DMS79 treated with DMSO at 0.1 percent for 48 hours (cell line): ENCODE data around the gene IL11.
A peak's percentile ranks its signal among the peaks of the same experiment; 100 is the strongest.
"Not testable (repeated sequence)": the region's sequence is repeated elsewhere in the genome, so short reads cannot be mapped to it uniquely, and the experiment has no call there.

Experiments used
- DNase-seq: peaks from one replicate; lab custom pipeline; 2025; lab: John Stamatoyannopoulos, UW

Gene IL11

DNA sequence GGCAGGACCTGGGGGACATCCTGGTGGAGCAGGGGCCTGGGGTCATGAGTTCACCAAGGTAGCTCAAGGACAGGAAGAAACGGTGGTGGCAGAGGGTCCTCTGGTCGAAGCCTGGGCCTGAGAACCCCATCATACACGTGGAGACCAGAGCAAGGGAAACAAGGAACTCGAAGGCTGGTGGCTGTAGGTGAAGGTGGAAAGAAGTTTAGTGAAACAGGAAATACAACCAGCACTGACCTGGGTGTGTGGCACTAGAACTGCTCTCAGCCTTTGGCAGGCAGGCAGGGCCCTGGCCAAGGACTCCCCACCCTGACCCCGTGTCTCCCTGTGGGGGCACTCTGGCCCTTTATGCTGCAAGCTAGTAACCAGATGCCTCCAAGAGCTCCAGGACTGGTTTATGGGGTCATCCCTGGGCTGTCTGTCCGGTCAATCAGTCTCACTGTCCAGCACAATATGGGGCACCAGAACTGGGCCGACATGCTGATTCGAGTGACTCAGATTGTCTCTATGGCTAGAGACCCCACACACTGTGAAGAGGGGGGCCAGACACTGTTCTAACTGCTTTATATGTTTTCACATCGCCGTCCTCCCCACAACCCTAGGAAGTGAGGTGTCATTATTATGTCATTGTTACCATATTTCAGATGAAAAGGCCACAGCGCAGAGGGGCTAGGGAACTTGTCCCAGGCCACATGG, 19.5 kb downstream of the IL11 start:
- DNase-seq: no peak

DNA sequence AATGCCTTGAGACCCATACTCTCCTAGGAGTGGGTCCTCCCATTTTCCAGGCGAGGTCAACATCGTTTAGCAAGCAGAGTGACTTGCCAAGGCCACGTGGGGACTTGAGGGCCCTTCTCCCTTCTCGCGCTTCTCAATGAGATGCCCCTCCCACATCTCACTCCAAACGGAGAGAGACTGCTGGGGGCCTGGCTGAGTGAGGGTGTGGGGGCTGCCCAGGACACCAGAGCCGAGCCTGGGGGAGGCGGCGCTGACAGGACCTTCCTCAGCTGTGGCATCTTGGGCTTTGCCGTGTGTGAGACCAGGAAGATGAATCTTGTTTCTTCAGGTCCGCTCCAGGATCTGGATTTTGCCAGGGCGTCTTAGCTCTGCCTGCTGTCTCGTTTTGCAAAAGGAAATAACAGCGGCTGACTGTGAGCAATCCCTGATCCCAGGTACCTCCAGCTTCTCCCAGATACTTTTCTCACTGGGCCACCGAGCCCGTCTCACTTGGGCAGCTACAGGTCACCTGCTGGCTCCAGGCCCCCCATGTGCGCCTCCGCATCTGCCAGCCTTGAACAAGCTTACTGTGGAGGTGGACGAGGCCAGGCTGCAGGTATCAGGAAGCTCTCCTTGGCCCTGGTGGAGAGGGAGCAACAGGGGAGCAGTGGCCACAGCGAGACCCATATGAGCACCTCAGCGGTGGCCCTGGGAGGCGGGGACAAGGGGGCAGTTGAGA, 21.8 kb downstream of the IL11 start:
- DNase-seq: peak; percentile 82

DNA sequence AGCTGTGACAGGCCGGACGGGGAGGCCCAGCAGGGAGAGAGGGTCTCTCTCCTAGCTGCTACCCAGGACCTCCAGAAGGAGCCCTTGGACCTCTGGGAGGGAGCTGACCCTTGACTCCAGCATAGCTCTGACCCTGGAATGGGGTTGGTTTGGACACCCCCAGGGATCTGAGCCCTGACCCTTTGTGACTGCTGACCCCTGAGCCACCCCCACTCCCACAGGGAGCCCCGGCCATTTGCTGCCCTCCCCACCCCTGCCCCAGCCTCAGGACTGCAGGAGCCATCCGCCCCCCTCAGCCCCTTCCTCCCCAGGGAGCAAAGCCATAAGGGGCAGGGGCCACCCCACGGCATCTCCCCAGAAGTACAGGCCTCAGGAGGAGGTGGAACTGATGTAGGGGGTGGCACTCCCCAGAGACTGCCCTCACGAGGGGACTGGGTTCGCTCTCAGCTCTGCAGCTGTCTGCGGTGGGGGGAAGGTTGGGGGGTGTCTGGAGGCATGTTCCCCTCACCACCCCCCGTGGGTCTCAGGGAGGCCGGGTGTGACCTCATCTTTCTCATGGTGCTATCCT, 22.7 kb downstream of the IL11 start:
- no peak for DNase-seq

DNA sequence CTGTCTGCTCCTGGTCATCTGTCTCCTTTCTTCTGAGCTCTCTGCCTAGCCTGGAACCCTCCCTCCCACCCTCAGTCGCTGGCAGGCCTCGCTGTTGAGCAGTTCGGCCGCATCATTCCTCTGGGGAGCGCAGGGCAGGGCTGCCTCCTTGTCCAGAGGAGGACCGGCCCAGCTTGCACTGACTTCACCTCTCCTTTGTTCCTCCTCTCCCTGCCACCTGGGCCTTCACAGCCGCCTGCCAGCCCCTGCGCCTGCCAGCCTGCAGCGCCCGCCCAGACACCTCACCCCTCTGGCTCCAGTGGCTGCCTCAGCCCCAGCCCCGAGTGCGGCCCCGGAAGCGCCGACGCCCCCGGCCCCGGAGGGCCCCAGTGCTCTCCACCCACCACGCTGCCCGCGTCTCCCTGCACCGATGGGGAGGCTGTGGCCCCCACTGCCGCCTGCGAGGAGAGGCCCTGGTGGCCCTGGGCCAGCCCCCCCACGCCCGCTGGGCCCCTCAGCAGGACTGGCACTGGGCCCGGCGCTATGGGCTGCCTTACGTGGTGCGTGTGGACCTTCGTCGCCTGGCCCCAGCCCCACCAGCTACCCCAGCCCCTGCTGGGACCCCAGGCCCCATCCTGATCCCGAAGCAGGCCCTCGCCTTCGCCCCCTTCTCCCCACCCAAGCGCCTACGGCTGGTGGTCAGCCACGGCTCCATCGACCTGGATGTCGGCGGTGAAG, 23.4 kb downstream of the IL11 start:
- no peak for DNase-seq

DNA sequence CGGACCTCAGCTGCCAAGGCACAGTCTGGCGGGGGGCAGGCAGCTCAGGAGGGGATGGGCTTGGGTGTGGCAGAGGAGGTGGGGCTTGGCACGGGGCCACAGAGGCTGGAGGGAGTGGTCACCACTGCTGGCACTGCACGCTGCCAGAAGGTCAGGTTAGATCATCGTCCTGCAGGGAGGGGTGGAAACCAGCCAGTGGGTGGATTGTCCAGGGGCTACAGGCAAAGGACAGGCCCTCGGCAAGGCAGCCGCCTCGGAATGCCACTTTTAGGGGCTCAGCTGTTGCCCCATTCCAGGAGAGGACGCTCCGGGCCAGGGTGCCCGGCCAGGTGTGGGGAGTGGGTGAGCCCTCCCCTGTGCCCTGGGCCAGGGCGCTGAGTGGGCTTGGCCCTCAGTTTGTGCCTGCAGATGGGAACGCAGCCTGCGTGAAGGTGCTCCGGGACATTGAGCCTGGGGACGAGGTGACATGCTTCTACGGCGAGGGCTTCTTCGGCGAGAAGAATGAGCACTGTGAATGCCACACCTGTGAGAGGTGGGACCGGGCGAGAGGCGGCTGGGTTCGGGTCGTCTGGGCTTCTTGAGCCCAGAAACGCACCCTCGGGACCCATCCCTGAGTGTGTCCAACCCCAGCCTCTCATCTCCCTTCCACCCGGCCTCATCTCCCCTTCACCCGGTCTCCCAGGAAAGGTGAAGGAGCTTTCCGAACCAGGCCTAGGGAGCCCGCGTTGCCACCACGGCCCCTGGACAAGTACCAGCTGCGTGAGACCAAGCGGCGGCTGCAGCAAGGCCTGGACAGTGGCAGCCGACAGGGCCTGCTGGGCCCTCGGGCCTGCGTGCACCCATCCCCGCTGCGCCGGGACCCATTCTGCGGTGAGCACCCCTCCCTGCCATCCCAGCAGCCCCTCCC, 24.2 kb downstream of the IL11 start:
- no peak for DNase-seq

DNA sequence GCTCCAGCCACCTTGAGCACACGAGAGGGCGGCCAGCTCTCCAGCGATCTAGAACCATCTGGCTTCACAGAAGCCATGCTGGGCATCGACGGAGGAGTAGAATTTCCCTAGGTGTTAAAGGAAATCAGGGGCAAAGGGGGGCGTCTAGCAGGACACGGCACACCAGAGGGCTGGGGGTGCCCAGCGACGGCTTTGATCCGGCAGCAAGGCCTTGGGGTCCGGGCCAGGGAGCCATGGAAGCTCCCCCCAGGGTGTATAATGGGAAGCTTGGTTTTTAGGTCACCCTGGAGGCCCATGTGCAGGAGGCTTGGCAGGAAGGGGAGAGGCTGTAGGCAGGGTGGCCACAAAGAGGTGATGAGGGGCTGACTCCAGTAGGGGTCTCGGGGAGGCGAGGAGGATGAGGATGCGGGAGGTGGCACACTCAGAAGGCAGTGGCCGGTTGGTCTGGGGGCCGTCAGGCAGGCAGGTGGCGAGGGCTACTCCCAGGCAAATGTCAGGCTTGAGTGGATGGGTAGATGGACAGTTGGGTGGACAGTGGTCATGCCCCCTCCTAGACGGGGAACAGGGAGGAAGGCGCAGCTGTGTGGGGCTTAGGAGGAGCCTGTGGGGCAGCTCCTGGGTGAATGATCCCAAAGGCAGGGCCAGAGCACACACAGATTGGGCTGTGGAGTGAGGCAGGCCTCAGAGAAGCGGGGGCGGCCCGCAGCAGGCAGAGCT, 25.0 kb downstream of the IL11 start:
- DNase-seq: no peak

DNA sequence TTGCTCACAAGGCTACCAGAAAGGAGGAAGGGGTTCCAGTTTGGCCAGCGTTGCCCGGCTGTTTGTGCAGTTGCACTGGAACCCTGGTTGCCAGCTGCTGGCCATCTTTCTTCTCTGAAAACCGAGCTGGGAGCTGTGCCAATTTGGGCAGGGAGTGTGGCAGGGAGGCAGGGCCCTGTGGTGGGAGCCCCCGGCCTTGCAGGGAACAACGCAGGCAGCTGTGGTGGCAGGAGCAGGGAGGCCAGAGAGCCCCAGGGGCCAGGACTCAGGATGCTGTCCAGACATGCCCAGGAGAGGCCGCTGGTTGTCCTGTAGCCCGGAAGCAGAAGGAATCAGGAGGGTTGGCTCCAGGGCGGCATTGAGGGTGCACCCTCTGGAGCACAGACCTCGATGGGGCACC, 25.8 kb downstream of the IL11 start:
- peak; percentile 85 for DNase-seq

DNA sequence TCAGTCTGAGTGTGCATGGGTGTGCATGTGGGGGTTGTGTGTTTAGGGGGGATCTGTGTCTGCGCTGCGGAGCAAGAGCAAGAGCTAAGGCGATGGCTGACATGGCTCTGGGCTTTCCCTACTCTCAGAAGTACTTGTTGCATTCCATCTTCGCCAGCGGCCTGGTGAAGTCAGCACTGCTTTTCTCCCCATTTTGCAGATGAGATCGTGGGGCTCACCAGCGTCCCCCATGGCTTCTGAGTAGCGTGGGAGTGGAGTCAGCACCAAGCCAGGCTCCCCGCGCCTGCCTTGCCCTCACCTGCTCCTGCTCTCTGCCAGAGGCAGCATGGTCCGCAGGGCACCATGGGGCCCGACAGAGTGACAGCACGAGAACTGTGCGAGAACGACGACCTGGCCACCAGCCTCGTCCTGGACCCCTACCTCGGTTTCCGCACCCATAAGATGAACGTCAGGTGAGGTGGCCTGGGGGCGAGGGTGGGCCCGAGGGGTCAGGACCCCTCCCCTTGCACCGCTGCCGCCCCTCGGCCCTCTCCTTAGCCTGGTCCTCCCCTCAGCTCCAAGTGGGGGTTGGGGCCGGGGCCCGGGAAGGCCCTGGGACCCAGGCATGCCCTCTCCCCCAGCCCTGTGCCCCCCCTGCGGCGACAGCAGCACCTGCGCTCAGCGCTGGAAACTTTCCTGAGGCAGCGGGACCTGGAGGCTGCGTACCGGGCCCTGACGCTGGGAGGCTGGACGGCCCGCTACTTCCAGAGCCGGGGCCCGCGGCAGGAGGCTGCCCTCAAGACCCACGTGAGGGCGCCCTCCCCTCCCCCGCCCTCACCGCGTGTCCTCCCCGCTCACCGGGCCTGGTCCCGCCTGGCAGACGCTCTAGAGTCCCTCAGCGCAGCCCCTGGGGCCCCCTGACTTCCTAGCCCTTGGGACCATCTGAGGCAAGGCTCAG, 28.4 kb downstream of the IL11 start:
- no peak for DNase-seq

DNA sequence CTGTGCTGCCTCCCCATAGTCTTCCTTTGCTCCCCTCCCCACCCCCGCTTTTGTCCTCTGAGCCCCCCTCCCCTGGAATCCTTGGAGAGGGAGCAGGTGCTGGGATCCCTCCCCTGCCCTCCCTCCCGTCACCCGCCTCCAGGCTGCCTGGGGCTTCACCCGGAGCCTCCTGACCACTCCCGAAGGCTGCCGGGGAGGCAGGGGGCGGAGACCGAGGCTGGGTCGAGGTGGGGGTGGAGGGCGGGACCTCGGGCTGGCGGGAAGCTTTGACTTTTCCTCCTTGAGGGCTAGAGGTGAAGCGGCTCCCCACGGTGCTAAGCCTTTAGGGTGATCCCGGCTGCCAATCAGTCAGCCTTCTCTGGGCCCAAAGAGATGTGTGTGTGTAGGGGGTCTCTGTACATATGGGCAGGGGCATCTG, 29.1 kb downstream of the IL11 start:
- peak; percentile 66 for DNase-seq

DNA sequence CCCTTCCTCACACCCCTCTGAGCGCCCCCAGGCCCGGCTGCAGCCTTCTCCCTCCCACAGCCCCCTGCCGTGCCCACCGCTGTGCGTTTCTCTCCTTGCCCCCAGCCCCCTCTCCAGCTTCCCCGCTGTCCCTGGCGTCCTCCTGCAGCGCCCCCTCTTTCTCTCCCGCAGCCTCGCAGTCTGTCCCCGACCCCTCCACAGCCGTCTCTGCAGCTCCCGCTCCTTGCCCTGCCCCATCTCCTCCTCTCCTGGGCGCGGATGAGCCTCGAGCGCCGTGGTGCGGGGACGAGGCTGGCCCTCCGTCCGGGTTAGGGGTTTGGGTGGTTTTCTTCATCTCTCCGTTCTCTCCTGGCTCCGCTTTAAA, 29.5 kb downstream of the IL11 start:
- no peak for DNase-seq

DNA sequence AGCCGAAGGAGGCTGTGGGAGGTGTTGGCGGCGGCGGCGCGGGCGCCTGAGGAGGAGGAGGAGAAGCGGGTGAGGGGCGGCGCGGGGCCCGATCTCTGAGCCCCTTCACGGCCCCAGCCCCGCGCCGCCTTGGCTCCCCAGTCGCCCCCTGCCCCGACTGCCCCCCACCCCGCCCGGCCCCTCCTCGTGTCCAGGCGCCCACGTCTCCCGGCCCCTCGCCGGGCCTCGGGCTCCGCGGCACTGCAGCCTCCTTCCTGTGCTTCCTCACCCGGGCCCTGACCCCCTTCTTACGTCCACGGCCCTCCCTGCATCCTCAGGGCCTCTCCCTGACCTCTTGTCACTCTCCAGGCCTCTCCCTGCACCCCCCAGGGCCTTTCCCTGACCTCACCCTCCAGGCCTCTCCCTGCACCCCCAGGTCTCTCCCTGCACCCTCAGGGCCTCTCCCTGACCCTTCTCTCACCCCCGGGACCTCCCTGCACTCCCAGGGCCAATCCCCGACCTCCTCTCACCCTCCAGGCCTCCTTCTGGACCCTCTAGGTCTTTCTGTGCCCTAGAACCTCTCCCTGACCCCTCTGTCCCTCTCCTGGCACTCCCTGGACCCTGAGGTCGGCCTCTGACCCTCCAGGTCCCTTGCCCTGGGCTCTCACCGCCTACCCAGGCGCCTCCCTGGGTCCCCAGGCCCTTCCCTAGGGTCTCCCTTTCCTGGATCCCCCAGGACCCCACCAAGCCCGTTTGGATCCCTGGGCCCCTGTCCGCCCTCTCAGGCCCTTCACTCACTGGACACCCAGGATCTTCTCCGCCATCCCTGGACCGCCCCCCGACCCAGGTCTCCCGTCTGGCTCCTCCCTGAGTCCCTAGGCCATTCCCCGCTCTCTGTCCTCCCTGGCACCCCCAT, 30.1 kb downstream of the IL11 start:
- peak; percentile 35 for DNase-seq

DNA sequence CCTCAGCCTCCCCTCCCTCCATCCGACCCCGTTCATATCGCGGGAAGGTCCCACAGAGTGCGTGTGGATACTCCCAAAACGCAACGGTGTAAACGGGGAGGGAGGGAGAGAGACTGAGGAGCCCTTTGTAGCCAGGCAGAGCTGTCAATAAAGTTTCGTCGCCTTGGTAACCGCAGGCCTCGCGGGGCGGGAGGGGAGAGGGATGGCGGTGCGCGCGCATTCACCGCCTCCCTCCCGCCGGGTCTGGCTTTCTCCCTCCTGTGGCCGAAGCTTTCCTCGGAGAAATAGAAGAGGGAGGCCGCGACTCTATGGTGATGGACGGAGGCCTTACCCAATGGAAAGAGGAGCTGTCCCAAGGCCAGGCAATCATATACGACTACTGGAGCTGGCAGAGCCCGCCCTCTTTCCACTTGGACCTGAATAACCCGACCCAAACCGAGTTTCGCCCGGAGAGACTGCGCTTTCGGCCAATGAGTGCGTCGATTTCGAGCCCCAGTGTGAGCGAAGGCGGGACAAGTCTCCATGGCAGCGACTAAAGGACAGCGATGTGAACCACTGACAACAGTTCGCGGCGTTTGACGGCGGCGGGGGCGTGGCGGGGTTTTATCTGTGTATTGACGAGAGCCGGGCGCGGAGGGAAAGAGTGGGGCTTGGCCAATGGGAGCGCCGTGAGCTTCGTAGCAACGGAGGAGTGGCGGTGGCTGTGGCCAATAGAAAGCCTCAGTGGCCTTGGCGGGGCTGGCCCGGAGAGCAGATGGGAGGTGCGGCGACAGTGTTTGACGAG, 31.0 kb downstream of the IL11 start, which contains the start of gene KMT5C:
TSS of gene KMT5C (plus strand) at position 772 of the 784 bp plus-strand sequence. CDS start 2,061 bp downstream, outside the sequence.
- DNase-seq: peak; percentile 100

DNA sequence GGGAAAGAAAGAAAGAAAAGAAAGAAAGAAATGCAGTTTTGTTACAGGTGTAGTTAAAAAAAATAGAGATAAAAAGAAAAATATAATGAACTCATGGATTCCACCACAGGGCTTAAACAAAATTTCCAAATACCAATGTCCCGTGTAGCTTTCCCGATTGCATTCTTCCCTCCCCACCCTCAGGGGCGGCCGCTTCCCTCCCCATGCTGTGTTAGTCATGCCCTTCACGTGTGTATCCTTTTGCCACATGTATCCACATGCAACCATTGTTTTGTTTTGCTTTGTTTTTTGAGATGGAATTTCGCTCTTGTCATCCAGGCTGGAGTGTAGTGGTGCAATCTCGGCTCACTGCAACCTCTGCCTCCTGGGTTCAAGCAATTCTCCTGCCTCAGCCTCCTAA, 34.2 kb downstream of the IL11 start:
- no peak for DNase-seq

DNA sequence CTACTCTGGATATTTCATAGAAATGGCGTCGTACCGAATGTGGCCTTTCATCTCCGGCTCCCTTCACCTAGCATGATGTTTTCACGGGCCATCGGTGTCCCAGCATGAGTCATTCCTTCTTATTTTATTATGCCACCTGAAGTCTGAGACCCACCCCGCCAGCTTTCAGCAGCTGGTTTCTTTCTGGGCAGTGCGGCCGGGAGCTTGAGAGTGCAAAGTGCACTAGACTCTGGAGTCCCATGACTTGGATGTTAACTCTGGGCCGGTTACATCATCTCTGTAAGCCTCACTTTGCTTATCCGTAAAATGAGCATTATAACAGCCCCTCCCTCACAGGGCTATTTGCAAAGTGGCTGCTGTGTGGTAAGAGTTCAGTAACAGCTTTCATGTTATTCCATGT, 36.4 kb downstream of the IL11 start:
- peak; percentile 37 for DNase-seq

DNA sequence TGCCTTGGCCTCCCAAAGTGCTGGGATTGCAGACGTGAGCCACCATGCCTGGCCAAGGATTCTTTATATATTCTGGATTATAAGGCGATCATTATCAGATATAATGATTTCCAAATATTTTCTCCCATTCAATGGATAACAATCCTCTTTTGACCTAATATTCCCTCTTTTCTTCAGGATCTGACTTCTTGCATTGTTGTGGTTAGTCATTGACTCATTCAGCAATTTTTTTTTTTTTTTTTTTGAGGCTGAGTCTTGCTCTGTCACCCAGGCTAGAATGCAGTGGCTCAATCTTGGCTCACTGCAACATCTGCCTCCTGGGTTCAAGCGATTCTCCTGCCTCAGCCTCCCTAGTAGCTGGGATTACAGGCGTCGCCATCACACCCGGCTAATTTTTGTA, 40.5 kb downstream of the IL11 start:
- not testable (repeated sequence) for DNase-seq

DNA sequence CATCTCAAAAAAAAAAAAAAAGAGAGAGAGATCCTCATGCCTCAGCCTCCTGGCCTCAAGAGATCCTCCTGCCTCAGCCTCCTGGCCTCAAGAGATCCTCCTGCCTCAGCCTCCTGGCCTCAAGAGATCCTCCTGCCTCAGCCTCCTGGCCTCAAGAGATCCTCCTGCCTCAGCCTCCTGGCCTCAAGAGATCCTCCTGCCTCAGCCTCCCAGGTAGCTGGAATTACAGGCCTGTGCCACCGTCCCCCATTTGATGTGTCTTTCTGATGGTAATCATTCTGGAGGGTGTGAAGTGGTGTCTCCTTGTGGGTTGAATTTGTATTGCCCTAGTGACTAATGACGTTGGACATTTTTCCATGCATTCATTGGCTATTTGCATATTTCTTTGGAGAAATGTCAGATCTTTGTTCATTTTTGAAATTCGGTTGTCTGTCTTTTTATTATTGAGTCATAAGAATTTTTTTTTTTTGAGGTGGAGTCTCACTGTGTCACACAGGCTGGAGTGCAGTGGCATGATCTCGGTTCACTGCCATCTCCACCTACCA, 41.4 kb downstream of the IL11 start:
- DNase-seq: not testable (repeated sequence)

DNA sequence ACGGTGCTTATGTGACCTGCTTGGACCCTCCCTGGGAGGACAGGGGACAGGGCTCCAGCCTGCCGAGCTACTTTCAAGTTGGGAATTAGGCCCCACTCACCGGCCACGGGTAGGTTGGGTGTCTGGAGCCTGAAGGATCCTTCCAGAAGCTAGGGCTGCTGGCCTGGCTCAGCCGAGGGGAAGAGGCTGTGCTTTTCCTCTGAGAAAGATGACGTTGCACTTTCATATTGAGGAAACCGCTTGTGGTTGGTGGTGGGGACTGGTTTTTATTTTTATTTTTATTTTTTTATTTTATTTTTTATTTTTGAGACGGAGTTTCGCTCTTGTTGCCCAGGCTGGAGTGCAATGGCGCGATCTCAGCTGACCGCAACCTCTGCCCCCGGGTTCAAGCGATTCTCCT, 45.1 kb downstream of the IL11 start, which contains the start of gene TMEM150B:
TSS of gene TMEM150B (minus strand) at position 170 of the 400 bp plus-strand sequence. CDS start 4,305 bp downstream, outside the sequence.
- no peak for DNase-seq
